ENCODE data around the gene IFI27L1.

Gene IFI27L1

DNA sequence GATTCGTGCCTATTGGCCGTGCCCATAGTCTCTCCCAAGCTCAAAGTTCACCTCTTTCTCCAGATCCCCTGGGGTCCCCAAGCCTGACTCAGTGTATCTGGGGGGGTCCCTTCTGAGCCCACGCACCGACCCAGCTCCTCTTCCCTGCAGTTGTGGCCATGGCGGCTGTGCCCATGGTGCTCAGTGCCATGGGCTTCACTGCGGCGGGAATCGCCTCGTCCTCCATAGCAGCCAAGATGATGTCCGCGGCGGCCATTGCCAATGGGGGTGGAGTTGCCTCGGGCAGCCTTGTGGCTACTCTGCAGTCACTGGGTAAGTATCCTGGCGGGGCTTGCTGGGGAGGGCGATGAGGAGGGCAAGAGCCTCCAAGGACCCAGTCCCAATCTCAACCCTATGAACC lies 34.5 kb downstream of the IFI27L1 start:
- H3K4me3 ChIP-seq (ENCODE audit: control insufficient read depth, low read depth, low read length) = no peak overlapping the region
- TF ChIP-seq, protein P1, sequence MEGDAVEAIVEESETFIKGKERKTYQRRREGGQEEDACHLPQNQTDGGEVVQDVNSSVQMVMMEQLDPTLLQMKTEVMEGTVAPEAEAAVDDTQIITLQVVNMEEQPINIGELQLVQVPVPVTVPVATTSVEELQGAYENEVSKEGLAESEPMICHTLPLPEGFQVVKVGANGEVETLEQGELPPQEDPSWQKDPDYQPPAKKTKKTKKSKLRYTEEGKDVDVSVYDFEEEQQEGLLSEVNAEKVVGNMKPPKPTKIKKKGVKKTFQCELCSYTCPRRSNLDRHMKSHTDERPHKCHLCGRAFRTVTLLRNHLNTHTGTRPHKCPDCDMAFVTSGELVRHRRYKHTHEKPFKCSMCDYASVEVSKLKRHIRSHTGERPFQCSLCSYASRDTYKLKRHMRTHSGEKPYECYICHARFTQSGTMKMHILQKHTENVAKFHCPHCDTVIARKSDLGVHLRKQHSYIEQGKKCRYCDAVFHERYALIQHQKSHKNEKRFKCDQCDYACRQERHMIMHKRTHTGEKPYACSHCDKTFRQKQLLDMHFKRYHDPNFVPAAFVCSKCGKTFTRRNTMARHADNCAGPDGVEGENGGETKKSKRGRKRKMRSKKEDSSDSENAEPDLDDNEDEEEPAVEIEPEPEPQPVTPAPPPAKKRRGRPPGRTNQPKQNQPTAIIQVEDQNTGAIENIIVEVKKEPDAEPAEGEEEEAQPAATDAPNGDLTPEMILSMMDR (conservative IDR thresholded peaks at IDR 0.05; ENCODE audit: control insufficient read depth, insufficient read depth, low read depth, low read length) = no peak
- no peak for DNase-seq (ENCODE audit: low read depth)

DNA sequence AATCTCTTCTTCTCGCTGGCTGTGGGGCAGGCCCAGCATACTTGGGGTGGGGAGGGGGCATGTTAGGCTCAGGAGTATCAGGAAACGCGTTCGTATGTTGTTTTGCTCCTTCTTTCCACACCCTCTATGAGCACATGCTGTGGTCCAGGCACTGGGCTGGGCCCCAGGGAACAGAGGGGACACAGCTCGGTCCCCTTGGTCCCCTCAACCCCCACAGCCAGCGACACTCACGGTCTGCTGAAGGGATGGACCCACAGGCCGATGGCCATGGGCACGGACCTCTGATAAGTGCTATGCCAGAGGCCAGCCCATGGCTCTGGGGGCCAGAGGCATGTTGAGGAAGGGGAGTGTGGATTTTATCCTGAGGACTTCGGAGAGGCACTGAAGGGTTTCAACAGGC lies 35.6 kb downstream of the IFI27L1 start:
- TF ChIP-seq, protein P1 (conservative IDR thresholded peaks at IDR 0.05; ENCODE audit: control insufficient read depth, insufficient read depth, low read depth, low read length) = no peak
- H3K4me3 ChIP-seq (ENCODE audit: control insufficient read depth, low read depth, low read length) = no peak overlapping the region
- DNase-seq (ENCODE audit: low read depth) = no peak

DNA sequence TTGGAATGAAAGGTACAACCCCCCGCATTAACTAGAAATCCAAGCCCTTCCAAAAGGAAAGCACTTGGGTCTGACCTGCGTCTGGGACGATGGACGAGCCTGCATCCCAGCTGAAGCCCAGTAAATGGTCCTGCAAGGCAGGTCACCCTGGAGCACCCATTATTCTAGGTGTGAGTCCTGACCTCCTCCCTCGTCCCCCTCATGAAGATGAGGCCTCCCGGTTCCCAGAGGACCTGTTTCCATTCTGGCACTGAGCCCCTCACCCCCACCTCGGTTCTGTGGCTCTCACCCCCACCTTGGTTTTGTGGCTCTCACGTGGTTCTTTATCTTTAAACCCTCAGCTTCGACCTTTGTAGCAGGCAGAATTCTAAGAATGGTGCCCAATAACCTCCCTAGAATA lies 36.7 kb downstream of the IFI27L1 start:
- TF ChIP-seq, protein P1 (conservative IDR thresholded peaks at IDR 0.05; ENCODE audit: control insufficient read depth, insufficient read depth, low read depth, low read length) = no peak
- no peak overlapping the region for H3K4me3 ChIP-seq (ENCODE audit: control insufficient read depth, low read depth, low read length)
- DNase-seq (ENCODE audit: low read depth) = no peak

DNA sequence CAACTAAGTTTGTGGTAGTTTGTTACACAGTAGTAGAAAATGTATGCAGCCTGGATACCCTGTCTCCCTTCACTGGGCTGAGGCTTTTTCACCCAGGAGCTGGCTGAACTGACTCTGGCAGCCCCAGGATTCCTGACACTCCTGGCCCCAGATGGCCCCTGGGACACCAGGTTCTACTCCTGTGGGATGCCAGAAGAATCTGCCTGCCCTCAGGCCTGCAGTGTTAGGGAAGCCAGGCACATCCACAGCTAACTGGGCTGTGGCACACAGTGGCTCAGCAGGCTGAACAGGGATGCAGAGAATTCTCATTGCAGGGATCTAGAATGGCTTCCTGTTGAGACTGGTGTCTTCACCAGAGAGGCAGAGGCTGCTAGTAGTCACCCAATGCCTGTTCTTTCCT lies 38.0 kb downstream of the IFI27L1 start:
- DNase-seq (ENCODE audit: low read depth) = no peak
- TF ChIP-seq, protein P1 (conservative IDR thresholded peaks at IDR 0.05; ENCODE audit: control insufficient read depth, insufficient read depth, low read depth, low read length) = no peak
- H3K4me3 ChIP-seq (ENCODE audit: control insufficient read depth, low read depth, low read length) = no peak overlapping the region

DNA sequence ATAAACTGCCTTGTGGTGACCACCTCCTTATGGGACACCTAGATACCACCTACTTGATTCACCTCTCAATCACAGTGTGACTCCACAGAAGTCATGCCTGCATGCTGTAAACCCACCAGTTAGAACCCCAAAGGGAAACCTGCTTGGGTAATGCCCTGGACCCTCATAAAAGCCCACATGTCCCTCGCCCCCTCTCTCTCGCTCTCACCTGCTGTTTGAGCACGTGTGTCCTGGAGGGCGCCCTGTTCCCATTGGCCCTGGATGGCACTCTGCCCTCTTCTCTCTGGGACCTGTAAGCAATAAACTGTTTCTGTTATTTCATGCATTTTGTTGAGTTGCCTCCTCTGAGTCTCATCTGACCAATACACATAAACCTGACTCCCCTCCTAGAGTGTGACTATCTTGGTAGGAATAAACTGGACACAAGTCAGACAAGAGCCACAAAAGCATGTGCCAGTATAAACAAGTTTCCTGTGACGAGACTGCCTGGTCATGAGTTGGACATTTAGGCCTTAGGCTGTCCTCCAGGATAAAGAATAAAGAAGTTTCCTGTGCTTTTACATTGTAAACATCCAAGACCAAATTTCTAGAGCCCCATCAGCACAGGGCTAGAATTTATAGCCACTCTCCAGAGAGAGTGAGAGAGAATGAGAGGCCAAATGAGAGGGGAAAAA lies 39.7 kb downstream of the IFI27L1 start:
- TF ChIP-seq, protein P1 (conservative IDR thresholded peaks at IDR 0.05; ENCODE audit: control insufficient read depth, insufficient read depth, low read depth, low read length) = no peak
- no peak overlapping the region for H3K4me3 ChIP-seq (ENCODE audit: control insufficient read depth, low read depth, low read length)
- DNase-seq (ENCODE audit: low read depth) = peak; percentile 79

DNA sequence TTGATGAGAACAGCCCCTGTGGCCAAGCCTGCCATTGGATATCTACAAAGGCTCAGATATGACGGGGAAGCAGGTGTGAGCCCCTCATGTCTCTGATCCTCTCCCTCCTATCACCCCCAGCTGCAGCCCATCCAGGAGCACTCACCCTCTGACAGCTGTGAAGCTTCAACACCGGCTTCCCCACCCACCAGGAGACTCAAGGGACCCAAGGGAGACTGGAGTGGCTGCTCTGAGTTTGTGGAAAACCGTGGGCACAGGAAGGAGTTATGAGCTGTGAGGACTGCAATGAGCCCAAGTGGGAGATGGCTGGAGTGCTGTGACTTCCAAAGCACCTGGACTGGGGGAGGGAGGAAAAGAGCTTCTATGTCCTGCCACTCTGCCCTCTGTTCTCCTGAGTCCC lies 40.4 kb downstream of the IFI27L1 start:
- no peak overlapping the region for H3K4me3 ChIP-seq (ENCODE audit: control insufficient read depth, low read depth, low read length)
- DNase-seq (ENCODE audit: low read depth) = no peak
- TF ChIP-seq, protein P1 (conservative IDR thresholded peaks at IDR 0.05; ENCODE audit: control insufficient read depth, insufficient read depth, low read depth, low read length) = no peak

DNA sequence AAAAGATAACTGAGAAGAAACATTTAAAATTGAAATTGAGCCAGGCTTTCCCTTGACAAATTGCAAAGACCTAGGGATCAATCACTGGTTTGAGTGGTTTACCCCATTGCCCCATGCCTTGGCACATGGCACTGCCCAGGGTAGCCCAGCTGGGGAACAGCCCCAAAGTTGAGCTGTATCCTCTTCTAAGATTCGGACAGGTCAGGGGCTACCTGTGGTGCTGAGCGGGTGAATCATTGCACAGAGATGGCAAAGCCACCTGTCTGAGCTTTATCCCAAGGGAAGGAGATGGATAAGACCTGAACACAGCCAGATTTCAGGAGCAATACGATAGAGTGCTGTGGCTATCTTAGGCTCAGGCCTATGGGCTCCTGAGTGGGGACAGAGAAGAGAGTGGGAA lies 41.3 kb downstream of the IFI27L1 start:
- no peak for DNase-seq (ENCODE audit: low read depth)
- TF ChIP-seq, protein P1 (conservative IDR thresholded peaks at IDR 0.05; ENCODE audit: control insufficient read depth, insufficient read depth, low read depth, low read length) = no peak
- no peak overlapping the region for H3K4me3 ChIP-seq (ENCODE audit: control insufficient read depth, low read depth, low read length)

All from fibroblast of mammary gland (primary cell).